NCI-H748 treated with DMSO at 0.1 percent for 48 hours (cell line): ENCODE results near the gene SLC9A7.

ENCODE experiments used
- DNase-seq: peaks from one replicate; lab custom pipeline; 2025; lab: John Stamatoyannopoulos, UW

Gene SLC9A7

DNA sequence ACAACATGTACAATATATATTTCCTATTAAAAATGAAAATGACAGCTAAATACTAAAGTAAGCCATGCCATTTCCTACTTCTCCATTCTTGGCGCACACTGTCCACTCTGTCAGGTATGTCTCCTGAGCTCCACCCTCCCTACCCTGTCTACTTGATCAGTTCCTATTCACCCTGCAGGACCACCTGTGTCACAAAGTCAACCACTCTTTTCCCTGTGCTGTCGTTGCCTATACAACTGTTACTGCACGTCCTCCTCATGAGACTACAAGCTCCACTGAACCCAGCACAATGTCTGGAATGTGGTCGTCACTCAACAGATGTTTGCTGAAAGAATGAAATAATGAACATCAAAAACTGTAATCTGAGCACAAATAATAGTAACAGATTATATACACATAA, 54.9 kb downstream of the SLC9A7 start:
- DNase-seq: no peak

DNA sequence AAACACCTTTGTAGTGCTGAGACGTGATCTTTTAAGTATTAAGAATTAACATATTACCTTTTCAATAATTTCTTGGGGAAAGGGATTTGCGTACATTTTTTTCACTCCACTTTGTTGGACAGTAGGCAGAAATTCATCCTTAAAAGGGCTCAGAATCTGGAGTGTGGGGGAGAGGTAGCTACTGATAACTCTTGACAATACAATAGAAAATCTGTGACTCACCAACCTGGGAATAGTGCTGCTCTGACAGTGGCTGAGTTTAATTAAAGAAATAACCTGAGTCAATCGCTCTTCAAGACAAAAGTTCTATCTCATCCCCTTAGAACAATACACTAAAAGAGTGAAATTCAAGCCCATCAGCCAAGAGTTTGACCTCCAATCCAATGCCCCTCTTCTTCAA, 60.2 kb downstream of the SLC9A7 start:
- no peak for DNase-seq

DNA sequence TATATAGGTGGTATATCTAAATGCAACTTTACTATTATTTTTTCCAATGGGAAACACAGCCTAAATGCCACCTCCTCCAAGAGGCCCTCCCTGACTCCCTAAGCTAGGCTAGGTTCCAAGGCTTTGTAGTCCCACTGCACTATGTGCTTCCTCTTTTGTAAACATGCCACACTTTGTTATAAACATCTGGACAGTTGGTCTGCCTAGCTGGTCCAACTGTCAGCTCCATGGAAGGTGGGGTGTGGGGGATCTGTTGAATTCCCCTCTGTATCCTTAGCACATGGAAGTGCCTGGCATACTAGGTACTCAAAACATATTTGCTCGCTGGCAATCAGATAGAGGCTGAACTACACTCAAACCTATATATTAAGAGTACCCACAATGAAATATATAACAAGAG, 63.4 kb downstream of the SLC9A7 start:
- no peak for DNase-seq

DNA sequence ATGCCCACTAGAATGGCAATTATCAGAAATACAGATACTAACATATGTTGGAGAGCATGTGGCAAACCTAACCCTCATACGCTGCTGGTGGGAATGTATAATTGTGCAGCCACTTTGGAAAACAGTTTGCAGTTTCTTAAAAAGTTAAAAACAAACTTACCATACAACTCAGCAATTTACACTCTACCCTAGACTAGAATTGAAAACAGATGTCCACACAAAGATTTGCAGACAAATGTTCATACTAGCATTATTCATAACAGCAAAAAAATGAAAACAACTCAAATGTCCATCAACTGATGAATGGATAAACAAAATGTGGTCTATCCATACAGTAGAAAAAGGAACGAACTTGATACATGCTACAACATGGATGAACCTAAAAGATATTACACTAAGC, 64.4 kb downstream of the SLC9A7 start:
- no peak for DNase-seq

DNA sequence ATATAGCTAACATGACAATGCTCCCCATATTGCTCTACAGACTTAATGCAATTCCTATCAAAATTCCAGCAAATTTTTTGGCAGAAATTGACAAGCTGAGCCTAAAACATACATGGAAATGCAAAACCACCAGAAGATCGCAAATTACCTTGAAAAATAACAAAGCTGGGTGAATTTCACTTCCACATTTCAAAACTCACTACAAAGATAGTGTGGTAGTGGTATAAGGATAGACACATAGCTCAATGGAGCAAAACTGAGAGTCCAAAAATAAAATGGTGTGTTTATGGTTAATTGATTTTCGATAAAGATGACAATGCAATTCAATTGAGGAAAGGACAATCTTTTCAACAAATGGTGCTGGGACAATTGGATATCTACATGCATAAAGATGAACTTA, 65.8 kb downstream of the SLC9A7 start:
- no peak for DNase-seq

DNA sequence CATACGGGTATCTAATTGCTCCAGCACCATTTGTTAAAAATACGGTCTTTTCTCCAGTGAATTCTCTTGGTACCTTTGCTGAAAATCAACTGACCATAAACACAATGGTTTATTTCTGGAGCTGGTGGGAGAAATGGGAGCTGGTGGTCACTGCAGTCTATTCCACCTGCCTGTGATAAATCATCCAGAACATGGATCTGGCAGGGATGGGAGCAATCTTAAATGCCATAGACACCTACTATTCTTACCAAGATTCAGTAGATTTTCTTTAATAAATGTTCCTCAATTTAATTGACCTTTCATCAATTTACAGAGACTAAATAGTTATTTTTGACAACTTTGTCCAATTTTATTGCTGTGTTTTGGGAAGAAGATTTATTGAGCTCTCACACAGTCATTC, 68.1 kb downstream of the SLC9A7 start:
- no peak for DNase-seq

DNA sequence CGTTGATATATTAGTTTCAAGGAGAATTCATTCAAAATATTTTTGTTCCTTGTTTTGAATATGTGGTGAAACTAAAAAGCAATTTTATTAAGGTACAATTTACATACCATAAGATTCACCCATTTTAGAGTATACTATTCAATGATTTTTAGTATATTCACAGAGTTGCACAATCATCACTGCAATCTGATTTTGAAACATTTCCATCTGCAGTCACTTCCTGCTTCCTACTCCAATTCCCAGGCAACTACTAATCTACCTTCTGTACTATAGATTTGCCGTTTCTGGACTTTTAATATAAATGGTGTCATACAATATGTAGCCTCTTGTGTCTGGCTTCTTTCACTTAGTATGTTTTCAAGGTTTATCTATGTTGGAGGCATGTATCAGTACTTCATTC, 71.3 kb downstream of the SLC9A7 start:
- no peak for DNase-seq

DNA sequence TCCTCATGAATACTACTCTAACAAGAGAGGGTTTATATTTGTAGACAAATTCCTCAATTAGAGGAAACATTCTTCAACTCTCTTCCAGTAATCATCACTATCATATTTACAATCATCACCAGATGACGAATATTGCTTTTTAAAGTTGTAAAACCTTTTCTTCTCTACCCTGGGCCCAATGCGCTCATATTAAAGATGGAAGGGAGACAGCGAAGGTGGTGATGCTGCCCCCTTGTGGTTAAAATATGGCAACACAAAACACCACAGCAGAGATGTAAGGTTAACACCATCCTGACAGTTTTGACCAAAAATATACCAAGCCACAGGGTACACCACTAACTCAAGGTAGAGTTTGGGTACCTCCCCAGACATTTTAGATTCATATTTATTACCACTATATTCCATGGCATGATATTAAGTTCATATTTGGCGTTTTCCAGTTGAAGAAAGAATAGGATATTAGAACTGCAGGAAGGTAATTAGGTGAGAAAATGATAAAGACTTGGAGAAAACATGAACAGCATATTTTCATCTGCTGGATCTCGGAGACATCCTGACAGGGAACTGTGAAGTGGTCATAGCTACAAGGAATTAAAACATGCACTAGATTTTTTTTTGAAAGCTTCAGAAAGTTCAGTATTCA, 72.8 kb downstream of the SLC9A7 start:
- DNase-seq: peak; percentile 0

DNA sequence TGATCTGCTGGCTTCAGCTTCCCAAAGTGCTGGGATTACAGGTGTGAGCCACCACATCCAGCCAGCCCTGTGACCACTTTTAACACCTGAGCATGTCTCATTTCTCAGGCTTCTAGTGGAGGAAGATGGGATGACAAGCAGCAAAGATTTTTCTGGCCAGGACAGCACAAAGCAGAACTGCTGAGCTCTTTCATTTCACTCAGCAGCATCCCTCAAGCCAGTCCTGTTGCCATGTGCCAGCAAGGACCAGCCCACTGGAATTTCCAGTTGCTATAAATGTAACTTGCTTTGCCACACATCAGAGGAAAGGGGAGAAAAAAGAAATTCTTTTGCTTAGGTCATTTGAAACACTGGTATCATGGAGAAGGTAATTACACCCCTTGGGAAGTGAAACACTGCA, 75.9 kb downstream of the SLC9A7 start:
- DNase-seq: no peak

DNA sequence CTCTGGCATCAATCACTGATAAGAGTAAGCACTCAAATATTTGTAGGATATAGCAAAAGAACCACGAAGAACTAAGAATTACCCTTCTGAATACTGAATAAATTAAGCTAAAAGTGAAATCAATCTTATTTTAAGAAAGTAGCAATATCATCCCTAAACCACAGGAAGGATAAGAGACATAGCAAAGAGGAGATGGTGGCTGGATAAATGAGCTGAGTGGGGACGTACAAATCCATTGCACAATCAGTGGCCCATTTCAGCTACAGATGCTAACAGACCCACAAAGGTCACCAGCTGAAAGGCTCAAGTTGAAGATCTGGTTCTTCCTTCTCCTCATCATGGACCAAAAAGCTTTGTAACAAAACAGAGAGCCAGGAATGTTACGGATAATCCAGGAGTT, 77.1 kb downstream of the SLC9A7 start:
- DNase-seq: no peak

DNA sequence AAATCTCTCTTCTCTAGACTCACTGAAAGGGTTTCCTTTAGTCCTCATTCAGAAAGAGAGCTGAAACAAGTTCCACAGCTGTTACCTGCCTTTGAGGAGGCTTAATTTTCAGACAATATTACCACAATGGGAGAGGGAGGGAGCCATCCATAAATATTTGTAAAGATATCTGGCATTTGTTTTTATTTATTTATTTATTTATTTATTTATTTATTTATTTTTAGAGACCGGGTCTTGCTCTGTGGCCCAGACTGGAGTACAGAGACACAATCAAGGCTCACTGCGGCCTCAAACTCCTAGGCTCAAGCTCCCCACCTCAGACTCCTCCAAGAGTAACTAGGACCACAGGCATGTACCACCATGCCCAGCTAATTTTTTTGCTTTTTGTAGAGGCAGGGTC, 80.7 kb downstream of the SLC9A7 start:
- DNase-seq: no peak

DNA sequence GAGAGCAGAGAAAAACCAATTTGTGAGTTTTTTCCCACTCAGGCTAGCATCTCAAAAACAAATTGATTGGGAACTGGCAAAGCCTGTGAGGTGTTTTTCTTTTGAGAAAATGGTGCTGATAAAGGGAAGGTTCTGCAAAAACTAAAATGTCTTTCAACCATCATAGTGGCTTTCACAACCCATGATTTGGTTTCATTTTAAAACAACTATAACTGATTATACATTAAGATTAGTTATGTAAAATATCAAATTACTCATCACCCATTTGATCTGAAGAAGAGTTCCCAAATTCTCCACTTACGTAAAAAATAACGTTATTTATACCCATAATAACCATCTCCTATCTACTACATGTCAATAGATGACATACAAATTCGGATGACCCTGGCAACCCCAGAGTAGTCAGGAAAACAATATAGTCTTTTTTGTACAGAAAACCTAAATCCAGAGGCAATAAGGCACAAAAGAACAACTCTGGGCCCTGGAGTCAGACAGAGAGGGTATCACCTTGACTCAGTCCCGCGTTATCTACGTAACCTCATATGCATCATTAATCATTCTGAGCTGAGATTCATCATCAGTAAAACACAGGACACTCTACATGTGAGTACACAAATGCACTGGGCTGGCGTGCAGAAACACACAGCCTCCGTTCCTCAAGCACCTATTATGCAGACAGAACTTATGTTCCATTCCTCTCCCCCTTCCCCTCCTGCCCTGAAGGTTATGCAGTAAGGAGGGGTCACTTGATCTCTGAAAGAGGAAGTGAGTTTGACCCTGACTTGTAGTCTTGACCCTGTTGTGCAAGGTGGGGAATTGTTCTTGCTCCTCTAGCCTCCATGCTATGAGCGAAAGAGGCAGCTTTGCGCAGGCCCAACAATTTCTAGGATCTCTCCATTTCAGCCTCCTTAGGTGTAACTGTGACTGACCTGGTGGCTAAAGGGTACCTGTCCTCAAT, 82.2 kb downstream of the SLC9A7 start:
- no peak for DNase-seq

DNA sequence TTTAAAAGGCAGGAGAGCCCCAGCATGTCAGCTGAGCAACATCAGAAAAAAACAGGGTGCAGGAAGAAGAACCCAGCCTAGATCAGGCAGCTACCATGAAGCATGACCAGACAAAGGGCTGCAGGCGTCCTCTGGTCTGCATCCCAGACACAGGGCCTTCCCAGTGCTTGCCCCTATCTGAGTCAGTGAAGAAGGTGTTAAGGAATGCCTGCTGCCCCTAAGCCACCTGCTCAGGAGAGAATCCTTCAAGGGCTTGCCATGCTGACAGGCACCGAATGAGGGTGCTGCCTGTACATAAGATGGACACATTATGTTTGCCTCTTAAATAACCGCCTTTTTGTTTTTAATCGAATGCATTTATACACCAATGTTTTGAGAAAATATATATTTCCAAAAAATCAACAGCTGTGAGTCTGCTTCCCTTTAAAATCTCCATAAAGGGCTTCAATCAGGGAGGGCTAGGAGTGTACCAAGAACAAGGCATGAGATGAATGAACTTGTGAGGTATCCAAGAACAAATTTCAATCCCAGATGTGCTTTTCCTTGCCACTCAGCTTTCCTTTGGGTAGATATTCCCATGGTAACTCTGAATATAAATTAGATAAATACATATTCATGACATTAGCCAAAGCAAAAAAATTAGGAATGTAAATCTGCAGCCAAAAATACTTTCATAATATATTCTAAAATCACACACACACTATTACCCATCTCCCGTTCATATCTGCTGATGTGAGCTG, 85.1 kb downstream of the SLC9A7 start:
- DNase-seq: no peak

DNA sequence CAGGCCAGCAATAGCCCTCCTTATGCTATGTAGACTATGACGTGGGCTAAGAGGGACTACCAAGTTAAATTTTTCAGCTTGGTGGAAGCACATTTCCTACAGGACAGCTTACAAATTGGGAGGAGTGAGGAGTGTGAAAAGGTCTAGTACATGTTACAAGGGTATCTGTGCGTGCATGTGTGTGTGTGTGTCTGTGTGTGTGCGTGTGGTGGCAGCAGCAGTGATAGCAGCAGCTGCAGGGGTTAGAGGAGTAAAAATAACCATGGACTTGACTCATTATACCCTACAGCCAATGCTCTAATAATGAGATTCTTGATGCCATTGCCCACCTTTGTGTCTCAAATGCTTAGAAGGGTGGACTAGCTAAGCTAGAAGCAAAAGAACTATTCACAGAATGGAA, 88.6 kb downstream of the SLC9A7 start:
- no peak for DNase-seq

DNA sequence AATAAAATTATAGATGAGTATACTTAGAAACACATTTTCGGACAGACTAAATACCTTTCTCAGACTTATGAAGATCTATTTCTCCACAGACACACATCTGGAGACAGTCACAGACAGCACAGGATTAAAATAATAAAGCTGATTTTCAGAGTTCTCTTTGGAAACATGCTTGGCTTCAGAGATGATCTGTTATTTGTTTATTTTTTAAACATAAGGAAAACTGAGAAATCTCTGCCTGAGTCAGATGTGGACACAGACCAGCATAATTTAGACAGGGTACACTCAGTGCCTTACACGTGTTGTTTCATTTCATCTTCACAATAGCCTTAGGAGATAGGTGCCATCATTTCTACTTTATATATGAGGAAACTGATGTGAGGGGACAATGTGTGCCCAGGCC, 92.1 kb downstream of the SLC9A7 start:
- no peak for DNase-seq

DNA sequence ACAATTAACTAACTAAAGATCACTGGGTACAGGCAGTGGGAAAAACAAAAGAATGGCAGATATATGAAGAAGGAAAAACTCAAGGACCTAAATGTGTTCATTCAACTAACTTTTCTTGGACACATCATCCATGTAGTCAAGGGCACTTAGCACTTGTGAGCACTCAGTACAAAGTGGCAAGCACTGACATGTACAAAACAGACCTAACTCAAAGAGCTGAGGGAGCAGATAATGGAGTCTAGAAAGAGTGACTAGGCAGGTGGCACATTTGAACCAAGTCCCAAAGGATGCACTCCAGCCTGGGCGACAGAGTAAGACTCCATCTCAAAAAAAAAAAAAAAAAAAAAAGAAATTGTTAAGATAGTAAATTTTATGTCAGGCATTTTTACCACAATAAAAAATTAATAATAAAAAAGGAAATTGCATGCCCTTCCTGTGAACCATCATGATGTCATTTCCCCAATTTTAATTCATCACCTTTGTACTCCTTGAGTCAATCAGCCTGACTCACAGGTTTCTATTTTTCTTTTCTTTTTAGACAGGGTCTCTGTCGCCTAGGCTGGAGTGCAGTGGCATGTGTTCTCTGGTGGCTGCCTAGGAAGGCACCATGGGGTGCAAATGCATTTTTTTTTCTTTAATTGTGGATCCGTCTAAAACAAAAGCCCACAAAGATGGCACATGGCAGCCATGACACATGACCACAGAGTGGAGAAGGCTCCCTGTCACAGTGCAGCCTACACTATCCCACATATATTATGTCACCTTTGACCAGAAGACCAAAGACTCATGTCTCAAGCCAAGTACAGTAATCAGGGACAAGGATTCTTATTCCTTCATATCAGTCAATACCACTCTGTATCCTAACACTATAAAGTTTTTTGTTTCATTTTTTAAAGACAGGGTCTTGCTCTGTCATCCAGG, 93.4 kb downstream of the SLC9A7 start:
- DNase-seq: no peak

DNA sequence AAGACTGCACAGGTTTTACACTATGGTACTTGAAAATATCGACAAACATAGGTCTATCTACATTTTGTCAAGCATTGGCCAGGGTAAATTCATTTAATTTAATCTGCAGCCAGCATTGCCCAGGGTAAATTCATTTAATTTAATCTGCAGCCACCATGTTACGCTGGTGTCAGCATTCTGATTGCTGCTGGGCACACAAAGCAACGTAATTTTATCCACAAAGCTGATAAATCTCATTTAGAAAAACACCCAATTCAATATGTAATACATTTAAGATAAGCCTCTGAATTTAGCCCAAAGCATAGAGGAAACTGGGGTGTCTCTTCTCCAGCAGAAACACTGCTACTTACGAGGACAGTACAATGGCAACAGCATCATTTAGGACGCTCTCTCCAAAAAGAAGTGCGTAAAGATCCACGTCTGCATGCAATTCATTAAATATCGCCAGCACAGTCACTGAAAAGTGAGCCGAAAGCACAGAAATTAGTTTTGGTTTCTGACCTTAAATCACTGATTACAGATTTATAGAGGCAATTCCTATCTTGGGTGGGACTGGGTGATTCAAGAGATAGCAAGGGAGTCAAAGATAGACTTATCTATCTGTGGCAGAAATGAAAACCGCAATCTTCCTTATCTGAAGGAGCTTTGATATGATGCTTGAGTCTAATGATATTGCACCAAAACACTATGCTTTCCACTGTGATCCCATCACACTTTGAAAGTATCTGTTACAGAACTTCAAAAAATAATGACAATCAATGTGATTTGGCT, 96.5 kb downstream of the SLC9A7 start:
- DNase-seq: no peak

DNA sequence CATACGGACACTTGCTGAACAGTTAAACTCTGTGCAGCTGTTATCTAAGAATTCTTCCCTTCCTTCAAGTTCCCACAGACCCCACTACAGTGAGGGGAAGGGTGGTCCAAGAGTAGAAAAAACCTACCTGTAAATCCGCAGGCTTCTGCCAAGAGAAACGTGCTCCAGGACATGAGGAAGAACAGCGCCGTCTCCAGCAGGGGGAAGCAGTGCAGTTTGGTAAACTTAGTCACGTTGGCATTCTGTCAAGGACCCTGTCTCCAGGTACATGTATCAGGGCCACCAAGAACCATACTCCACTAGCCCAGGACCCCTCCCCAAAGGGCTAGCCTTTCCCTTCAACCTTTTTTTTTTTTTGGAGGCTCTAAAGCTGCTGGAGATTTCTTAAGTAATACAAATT, 105.4 kb downstream of the SLC9A7 start:
- no peak for DNase-seq

DNA sequence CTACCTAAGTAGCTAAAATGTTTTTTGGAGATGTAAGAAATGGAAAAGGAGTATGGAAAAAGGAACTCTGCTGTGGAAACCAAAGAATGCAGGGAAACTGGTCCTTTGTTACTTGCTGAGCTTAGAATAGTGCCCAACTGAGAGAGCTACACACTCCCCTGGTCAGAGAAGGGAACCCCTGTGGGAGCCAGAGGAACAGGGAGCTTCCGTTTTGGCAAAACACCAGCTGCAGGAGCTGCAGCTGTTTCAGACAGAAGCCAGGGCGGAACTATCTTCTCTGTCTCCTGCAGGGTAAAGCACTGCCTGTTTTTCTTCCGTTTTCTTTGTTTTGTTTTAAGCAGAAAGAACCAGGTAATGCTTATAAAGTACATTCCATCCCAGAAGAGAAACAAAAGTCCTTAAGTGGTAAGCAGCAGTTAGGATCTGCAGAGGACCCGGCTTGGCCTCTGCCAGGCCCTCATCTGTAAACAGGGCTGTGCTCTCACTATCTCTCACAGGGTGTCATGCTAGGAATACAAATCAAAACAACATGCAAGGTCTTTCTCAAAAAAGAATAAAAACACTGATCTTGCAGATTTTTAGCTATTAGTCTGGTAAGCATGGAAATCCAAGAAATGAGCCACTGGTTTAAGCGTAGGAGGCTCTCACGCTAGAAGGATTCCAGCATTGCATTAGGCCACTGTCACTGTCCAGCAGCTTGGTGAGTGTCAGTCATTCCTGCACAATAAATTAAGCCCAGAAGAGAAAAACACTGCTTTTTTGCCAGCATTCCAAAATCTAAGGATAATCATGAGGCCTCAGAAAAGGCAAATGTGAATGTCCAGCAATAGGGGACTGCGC, 109.3 kb downstream of the SLC9A7 start:
- DNase-seq: no peak

DNA sequence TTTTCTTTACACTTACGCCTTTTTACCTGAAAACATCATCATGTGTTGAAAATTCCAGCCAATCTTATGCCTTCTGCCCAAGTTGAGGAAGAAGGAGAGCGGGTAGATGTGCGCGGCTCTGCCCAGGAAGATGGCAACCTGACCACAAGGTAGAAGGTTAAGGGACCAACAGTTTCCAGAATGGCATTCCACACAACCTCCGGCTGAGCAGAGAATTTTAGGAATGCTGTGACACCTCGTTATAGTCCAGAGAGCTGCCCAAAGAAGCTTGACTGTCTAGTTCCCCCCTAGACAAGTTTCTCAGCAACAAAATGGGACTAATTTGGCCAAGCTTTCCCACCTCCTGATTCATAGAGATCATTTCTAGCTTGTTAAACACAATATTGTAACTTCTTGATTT, 110.3 kb downstream of the SLC9A7 start:
- DNase-seq: no peak
